IPS DF 19.7 (cell line): ENCODE measurements around the gene SLC25A26.

ENCODE experiments used
- DNase-seq: peaks from one replicate; pipeline ENCODE4 v3.0.0-alpha.2; 2013; ENCODE audit warnings: low read depth, low spot score

The SLC25A26 gene

DNA sequence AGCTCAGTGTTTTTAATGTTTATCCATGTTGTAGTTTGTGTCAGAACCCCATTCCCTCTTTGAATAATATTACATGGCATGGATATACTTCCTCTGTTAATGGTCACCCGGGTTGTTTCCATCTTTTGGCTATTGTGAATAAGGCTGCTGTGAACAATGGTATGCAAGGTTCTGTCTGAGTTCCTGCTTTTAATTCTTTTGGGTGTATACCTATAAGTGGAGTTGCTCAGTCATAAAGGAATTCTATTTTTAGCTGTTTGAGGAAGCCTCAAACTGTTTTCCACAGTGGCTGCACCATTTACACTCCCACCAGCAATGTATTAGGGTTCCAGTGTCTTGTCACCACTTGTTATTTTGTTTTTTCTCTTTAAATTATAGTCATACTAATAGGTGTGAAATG, 99.6 kb downstream of the SLC25A26 start:
- DNase-seq: no peak

DNA sequence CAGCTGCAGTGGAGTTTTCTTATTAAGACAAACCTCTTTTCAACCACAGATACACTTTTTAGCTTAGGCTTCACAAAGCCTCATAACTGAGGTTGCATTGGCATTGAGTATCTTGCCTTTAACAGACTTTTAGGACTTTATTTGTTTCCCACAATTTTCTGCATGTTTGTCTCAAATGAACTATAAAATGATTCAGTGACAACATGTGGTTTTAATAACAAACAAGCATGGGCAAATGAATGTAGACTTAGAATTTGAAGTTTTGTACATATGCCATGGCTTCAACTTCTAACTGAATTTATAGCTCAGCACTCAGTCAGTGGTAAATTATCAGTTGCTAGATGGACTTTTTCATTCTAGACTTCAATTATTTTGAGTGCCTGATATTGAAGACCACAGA, 101.6 kb downstream of the SLC25A26 start:
- DNase-seq: no peak

DNA sequence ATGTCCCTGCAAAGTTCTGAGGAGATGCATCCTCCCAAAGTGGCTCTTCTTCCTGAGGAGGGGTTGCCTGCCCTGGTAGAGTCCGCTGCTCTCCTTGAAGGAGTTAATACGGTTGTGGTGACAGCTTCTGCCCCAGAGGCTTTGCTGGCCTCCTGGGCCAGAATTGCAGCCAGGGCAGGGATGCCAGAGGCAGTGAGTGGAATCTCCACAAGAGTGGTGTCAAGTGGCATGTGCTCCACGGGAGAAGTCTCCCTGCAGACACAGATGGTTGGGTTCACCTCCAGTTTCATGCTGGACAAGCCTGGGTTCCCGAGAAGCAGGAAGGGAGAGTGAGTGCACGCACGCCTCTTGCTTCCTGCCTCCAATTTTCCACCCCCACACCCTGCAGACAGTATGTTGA, 105.5 kb downstream of the SLC25A26 start:
- no peak for DNase-seq

DNA sequence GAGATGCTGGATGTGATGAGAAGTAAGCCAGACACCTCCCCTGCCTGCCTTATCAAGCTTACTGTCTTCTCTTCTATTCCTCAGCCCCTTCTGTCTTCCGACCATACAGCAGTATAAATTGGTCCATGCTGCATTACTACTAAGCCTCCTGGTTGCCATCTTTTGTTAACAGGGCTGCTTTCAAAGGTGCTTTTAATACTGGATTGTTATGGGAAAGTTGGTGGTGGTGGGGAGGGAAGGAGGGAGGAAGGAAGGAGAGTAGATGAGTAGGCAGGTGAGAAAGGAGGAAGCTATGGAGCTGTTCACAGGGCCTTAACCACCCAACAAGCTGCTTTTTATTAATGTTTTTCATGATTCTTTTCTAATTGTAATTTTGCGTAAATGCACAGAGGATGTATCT, 114.9 kb downstream of the SLC25A26 start:
- DNase-seq: no peak

DNA sequence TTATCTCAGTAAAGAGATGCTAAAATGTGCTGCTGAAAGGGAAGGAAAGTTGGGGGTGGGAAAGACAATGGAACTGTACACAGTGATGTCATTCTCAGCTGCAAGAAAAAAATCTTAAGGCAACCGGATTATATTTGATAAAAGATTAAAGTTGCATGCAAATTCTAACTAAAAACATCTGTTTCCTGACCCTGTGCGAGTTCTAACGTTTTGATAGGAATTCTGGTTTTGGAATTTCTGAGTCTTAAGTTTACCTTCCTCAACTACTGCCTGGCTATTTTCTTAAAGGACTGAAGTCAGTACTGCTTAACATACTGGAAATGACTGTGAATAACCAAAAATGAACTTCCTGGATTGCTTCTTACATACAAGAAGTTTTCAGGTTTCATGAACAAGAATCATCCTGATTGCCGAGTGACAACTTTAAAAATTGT, 115.5 kb downstream of the SLC25A26 start:
- no peak for DNase-seq

DNA sequence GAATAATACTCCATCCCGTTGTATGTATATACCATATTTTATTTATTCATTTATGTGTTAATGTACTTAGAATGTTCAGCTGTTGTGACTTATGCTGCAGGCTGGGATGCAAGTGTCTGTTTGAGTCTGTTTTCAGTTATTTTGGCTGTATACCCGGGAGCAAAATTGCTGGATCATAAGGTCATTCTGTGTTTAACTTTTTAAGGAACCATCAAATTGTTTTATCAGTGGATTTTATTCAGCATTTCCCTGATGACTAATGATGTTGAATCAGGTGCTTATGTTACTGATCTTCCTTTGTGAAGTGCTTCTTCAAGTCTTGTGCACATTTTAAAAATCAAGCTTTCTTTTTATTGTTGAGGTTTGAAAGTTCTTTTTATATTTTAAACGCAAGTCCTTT, 118.1 kb downstream of the SLC25A26 start:
- DNase-seq: no peak

DNA sequence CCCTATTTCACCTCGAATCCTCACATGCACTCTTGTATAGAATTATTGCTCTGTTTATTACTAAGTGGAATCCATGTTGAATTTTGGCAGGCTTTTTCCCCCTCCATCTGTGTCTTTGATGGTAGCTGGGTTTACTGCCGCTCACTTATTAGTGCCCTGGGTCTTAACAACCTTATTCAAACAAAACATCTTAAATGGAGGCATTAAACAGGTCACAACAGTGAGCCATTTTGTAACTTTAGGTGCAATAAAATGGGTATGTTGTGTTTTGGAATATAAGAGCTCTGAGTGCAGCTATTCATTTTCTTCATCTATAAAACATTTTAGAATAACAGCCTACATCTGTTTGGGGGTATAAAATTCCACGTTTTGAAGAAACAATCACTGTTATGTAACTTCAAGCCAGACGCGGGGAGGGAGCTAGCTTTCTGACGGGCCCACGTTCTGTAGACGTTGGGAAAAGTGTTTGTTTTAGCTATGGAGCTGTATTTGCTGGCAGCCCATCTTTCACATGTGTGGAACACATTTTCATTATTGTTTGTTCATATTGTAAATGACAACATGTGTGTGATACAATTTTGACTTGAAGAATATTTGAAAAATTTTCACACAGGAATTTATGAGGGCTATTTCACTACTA, 122.0 kb downstream of the SLC25A26 start:
- DNase-seq: no peak

DNA sequence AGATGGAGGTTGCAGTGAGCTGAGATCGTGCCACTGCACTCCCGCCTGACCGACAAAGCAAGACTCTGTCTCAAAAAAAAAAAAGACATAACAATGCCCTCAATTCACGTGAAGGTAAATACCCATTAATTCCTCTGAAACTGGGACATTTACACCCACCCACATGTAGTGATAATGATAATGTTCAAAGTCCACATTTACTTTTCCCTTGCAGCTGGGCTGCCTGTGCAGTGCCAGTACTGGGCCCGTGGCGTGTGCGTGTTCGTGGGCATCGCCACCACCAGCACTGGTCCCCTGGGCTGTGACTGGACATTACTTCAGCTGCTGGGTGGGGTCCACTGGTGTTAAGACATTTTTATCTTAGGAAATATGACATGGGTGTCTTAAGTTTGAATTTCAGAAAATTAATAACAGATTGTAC, 123.6 kb downstream of the SLC25A26 start:
- DNase-seq: no peak

DNA sequence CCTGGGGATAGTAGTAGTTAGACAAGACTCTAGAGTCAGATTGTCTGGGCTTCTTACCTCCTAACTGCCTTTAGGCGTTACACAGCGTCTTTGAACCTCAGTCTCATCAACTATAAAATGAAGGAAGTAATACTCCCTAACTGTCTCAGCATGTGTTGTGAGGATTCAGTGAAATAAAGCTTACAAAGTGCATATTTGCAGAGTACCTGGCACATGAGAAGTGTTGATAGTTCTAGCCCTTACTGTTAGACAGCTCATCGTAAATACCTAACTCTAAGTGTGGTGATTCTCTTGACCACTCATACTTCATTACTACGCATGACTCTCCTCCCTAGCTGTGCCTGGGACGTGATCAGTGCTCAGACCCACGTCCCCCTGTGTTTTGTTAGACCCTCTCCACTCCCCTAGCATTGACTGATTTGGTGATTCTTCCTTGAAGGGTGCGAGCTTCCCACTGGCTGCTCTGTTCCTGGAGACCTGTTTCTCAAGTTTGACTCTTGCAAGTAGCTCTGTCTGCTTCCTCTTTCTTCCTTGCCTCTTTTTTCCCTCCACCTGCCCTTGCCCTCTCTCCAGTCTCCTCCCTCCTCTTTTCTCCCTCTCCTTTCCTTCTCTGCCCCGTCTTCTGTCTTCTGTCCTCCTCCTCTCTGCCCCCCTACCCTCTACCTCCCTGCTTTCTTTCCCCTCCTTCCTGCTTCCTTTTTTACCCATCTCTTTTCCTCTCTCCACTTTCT, 124.2 kb downstream of the SLC25A26 start:
- DNase-seq: no peak

DNA sequence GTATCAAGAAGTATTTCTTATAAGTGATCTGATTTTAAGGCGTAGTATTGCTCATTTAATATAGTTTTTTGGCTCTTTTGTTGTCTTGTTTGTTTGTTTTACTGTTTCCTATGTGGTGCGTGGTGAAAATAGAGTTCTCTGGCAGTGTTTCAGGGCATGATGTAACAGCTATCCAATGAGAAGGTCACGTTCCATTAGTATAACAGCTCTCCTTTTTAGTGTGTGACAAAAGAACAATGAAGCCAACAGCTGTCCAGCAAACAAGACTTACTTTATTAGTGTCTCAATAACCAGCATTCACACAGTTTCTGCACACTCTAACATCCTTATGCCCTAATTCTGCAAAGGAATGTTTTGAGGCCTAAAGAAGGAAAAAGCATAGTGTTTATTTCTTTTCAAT, 127.9 kb downstream of the SLC25A26 start:
- DNase-seq: no peak

DNA sequence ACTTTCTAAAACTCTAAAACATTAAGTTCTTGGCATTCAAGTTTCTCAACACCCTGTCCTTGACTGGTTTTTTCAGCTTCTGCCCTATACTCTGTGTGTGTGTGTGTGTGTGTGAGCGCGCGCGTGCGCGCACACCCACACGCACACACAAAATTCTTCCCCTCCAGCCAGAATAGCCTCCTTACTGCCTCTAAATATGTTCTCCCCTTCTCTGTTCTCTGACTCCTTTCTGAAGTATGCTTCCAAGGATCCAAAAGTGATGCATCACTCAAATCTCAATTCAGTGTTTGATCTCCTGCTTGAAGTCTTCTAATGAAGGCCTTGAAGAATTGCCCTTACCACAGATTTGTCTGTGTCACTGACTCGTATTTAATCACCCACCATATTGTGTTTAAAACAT, 129.8 kb downstream of the SLC25A26 start:
- DNase-seq: no peak

DNA sequence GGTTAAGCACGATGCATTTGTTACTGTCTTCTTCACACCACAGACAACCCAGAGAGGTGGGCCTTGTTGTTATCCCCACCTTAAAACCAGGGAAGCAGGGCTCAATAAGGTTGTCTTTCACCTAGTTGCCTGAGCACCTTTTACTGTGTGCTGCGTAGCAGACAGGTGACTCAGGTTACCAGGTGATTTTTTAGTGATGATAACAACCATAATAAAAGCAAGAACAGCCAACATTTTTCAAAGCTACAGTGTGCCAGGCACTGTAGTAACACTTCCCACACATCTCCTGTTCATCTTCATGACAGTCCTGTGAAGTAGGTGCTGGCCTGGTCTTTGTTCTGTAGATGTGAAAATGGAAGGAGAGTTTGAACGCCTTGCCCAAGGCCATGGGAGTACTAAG, 132.2 kb downstream of the SLC25A26 start:
- no peak for DNase-seq

DNA sequence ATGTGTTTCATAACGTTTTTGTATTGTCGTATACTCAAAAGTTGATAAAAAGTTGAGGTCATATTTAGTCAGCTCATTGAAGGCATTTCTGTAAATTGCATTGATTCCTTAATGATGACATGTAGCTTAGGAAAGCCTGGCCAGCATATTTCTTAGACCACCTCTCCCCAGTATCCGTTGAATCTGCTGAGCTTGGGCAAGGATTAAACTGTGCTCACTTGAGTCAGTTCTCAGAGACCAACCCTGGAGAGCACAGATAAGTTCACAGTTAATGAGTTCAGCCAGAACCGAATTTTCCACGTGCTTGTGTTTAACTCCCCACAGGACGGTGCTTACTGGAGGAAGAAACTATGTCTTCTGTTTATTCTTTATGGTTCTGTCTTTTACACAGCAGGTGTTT, 132.7 kb downstream of the SLC25A26 start:
- no peak for DNase-seq

DNA sequence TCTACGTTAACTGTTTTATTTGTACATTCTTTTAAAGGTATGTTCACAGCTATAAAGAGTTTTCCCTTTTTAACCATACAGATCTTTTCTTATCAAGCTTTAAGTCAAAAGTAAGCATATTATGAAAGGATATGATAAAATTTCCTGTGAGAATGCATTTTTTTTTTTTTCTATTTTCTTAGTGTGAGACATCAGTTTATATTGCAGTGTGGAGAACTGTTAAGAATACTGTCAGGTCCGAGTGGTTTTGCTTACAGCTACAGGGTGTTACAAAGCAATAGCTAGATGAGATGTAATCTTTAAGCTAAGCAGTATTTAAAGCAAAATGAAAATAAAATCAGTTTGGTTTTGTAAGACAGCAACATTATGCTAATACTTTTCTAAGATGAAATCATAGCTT, 133.2 kb downstream of the SLC25A26 start:
- DNase-seq: no peak

DNA sequence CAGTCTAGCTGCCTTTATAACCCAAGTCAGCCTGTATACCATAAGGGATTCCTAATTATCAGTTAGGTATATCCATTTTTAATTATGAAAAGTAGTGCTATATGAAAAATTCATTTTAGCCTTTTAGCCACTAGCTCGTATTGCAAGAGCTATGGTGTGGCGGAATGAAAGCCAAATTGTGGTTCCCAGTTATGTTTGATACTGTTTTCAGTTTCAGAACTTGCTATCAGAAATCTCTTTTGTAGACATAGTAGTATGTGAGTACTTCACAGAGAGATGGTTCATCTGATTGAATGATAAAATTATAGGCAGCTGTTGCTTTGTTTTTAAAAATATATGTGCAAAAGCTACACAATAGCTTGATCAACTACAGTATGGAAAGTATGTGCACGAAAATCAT, 134.6 kb downstream of the SLC25A26 start:
- DNase-seq: no peak

DNA sequence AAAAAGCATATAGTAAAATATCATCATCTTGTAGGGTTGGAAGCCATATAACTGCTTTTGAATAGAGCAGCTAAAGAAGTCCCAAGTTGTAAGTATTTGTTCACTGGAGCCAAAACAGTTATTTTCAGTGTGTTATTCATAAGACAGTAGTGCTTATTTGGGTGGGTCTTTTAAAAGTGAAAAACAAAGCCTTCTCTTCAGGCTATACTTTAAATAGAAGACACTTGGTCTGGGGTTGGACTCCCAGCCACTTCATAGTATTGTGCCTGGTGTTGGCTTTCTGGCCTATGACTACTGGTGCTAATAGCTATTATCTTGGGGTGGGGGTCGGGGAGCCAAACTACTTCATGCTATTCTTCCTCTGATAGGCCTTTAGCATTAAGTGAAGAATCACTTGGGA, 135.2 kb downstream of the SLC25A26 start:
- no peak for DNase-seq

DNA sequence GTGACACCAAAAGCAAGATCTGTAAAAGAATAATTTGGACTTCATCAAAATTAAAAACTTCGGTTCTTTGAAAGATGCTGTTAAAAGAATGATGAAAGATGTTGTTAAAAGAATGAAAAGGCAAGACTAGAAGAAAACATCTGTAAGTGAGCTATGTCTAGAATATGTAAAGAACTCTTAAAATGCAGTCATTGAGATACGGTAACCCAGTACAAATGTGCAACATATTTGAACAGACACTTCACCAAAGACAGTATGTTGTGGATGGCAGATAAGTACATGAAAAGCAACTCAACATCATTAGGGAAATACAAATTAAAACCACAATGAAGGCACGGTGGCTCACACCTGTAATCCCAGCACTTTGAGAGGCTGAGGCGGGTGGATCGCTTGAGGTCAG, 140.6 kb downstream of the SLC25A26 start:
- no peak for DNase-seq

DNA sequence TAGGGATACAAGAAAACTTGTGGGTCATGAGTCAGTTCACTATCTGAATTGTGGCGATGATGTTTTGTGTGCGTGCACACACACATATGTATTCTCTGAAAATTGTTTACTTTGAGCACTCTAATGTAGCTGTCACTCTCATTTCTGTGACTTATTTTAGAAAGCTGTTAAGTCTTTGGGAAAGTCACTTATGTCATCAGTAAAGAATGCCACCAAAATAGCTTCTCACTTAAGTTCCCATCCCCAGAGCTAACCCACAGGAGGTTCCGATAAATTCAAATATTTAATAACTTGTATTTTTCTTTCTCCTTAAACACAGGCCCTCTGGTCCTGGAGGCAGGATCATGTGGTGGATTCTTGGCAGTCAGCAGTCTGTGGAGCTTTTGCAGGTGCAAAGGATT, 141.7 kb downstream of the SLC25A26 start:
- DNase-seq: no peak

DNA sequence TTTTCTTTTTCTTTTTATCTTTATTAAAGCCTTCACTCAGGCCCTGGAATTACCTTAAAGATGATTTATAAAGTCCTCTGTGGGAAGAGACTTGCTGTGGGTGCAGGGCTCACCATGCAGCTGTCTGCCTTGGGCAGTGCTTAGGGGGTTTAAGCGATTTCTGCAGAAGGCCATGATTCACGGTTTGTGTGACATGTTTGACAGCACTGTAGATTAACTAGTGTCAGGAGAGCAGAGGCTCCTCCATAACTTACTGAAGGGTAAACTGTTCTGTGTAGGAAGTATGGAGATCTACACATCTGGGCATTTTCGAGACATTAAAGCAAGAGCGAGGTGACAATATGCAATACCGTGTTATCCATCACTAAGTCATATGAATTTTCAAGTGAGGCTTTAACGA, 142.3 kb downstream of the SLC25A26 start:
- no peak for DNase-seq

DNA sequence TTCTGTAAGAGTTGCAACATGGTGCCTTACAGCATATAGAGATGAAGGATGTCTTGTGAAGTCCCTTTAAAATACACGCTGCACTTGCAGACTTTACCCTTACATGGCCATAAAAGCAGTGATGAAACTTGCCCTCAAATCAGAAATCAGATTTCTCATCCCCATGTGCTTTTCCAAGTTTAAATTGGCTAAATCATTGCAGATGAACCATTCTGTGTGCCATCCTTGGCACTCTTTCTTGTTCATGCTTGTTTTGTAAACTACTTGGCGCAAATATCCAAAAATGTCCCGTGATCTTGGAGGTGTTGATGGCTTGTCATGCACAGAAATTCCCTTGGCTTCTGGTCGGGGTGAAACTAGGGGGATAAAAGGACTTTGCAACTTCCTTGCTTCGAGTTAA, 144.3 kb downstream of the SLC25A26 start:
- DNase-seq: no peak

DNA sequence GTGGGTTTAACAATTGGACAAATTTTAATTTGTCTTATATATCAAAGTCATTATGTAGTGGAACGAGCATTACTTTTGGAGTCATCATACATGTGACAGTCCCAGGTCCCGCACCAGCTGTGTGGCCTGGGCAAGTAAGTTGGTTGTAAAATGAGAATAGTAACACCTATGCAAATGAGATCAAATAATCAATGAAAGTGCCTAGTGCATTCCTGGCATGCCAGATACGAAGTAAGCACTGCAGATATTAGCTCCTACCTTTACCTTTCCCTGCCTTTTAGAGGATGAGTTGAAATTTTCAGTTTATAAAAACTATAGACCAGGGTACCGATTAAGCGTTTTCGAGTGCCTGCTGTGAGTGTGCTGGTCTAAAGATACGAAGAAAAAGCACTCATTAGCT, 145.9 kb downstream of the SLC25A26 start:
- no peak for DNase-seq

DNA sequence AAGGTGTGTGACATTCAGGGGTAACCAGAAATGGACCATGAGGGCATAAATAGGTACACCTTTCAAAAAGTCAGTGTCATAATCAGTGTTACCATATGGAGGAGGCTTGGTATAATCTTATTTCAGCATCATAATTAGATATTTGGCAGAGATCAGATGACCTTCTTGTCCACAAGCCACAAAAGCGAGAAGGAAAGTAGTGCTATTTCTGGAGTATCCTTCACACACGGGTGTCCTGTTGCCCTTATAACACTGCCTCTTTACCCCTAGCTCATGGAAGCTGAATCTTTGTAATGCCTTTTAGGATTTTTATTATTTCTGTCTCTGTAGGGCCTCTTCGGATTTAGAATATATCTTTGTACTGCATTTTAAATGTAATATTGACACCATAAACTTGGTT, 147.2 kb downstream of the SLC25A26 start:
- DNase-seq: no peak

DNA sequence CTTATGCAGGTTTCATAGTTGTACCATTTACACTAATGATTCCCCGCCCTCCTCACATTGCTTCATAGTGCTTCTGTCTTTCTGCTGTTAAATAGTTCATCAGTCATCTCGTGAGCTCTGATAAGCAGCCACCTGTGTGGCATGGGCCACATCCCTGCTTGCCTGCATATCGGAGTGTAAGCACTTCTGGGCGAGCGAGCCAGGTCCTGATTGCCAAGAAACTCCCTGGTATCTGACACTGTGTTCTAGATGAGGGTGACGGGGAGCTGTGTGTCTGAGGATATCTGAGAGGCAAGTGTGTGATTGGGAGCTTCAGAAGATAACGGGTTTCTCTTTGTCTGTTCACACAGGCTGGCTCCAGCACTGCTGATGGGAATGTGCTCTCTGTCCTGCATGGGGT, 149.4 kb downstream of the SLC25A26 start:
- no peak for DNase-seq

DNA sequence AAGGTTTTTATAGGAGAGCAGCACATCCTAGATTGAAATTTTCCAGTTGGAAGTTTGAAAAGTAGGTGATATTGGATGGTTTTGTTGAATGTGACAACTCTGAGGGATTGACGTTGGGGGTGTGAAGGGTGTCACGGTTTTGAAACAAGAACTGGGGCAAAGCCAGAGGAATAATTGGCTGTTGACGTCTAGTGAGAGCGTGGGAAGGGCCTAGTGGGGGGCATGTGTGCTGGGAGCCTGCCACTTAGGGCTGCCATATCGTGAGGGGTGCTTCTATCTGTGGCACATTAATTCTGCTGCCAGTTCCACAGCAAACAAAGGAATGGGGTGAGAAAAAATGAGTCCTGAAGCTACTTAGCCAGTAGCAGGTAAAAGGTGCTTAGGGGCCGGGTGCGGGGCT, 150.6 kb downstream of the SLC25A26 start:
- no peak for DNase-seq
